ENCODE measurements around the gene NCOA4. TPM values are rescaled to one million over a fixed set of nuclear protein-coding genes. Genes with fewer than 3 reads are reported as not detected.

Gene NCOA4
- total RNA-seq, 1 donor from 2014 or later: 187 TPM

GRCh38 chr10:46035923-46036849 is 5.8 kb upstream of the NCOA4 start:
- TF ChIP-seq CTCF (IDR thresholded peaks at IDR 0.05): no peak
- no peak overlapping the region for H3K4me3 ChIP-seq
- no peaks in the 10 kb centered on the region for H3K4me1 ChIP-seq
- ATAC-seq (peak; percentile 46), DNase-seq (no peak)
- no peaks in the 10 kb centered on the region for H3K27me3 ChIP-seq
- H3K36me3 ChIP-seq: no peaks in the 10 kb centered on the region
- intact Hi-C loops (cut with DNase I): no loop called here
- no peak overlapping the region for H3K27ac ChIP-seq
- no peaks in the 10 kb centered on the region for H3K9me3 ChIP-seq

- Histone ChIP-seq H3K9me3 (no peaks in the 10 kb centered on the region), H3K4me1 (peaks cover 15% of the 10 kb centered on the region), H3K4me3 (no peak overlapping the region), H3K36me3 (no peaks in the 10 kb centered on the region), H3K27me3 (no peaks in the 10 kb centered on the region), H3K27ac (no peak overlapping the region)
- ATAC-seq (no peak), DNase-seq (no peak)
- intact Hi-C loops (cut with DNase I): no loop called here
- no peak for TF ChIP-seq CTCF (IDR thresholded peaks at IDR 0.05)
Measured at GRCh38 chr10:46033602-46034011, 3.2 kb upstream of the NCOA4 start.

GRCh38 chr10:46031648-46032532 is 1.5 kb upstream of the NCOA4 start:
- no peaks in the 10 kb centered on the region for H3K9me3 ChIP-seq
- peaks cover 32% of the 10 kb centered on the region for H3K4me1 ChIP-seq
- no peak overlapping the region for H3K27ac ChIP-seq
- H3K4me3 ChIP-seq: no peak overlapping the region
- no peaks in the 10 kb centered on the region for H3K27me3 ChIP-seq
- H3K36me3 ChIP-seq: peaks cover 8% of the 10 kb centered on the region
- DNase-seq: no peak
- intact Hi-C loops (cut with DNase I): no loop called here
- TF ChIP-seq CTCF (IDR thresholded peaks at IDR 0.05): no peak
- ATAC-seq: no peak

GRCh38 chr10:46029461-46030030 is 877 bp downstream of the NCOA4 start:
- Histone ChIP-seq H3K4me1 (peaks cover 56% of the 10 kb centered on the region), H3K27ac (peak overlapping the region; percentile 90), H3K9me3 (no peaks in the 10 kb centered on the region), H3K4me3 (peak overlapping the region; percentile 96), H3K36me3 (peaks cover 8% of the 10 kb centered on the region), H3K27me3 (no peaks in the 10 kb centered on the region)
- ATAC-seq (no peak), DNase-seq (no peak)
- intact Hi-C loops (cut with DNase I): no loop called here
- TF ChIP-seq CTCF (IDR thresholded peaks at IDR 0.05): no peak

GRCh38 chr10:46028584-46029460 is 1.6 kb downstream of the NCOA4 start:
- ATAC-seq: peak; percentile 46
- DNase-seq: no peak
- Histone ChIP-seq H3K36me3 (peaks cover 8% of the 10 kb centered on the region), H3K9me3 (no peaks in the 10 kb centered on the region), H3K27me3 (no peaks in the 10 kb centered on the region), H3K4me3 (peak overlapping the region; percentile 96), H3K27ac (peak overlapping the region; percentile 90), H3K4me1 (peaks cover 60% of the 10 kb centered on the region)
- intact Hi-C loops (cut with DNase I): no loop called here
- TF ChIP-seq CTCF (IDR thresholded peaks at IDR 0.05): peak; percentile 67

Measured in upper lobe of right lung (tissue), 1 donor.